Measurements from ENCODE around the gene PUS1. TPM values are rescaled to one million over a fixed set of nuclear protein-coding genes. Genes with fewer than 3 reads are reported as not detected.

PUS1 gene
- total and polyA plus RNA-seq, 9 of the 15 experiments (the other 6 are each of a cell fraction or from before 2014, with no cell fraction given), result 1.9 to 90.8 (median 30.0) TPM

DNA sequence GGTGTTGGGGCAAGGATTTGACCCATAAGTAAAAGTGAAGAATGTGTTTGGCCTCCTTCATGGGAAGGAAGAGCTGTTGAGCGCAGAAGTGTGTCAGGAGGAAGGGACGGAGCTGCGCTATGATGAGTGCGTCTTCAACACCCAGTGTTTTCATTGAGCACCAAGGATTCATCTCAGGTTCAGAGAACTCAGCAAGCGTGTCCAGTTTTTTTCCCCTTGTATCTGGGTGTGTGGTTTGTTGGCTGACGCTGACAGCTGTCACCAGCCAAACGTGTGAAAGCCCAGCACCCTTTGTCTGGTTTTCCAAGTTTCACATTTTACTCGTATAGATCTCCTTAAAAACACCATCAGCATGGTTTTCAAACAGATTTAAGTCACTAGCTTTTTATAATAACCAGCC lies 33.0 kb downstream of the PUS1 start:
- ChIA-PET POLR2A (interaction anchor here (0.9 to 2.3 kb wide), 2 partner anchors 12 kb away, joined by 3 to 9 read pairs; partner anchors contain the start of gene EP400), CTCF (ENCODE audit: low intra/inter-chr PET ratio) (interaction anchor here (0.5 kb wide), 1 partner anchor 125 kb away, joined by 6 read pairs; no protein-coding TSS in a partner anchor)
- WGBS (ENCODE audit: insufficient coverage, low coverage, missing lambda C conversion rate), result 92% methylated on average over 8 of the region's 8 CpGs
- H3K4me3 ChIP-seq, result no peak overlapping the region
- peaks cover 60% of the 10 kb centered on the region for H3K36me3 ChIP-seq (ENCODE audit: control insufficient read depth, insufficient read depth, low read length)
- no peak overlapping the region for H2AFZ ChIP-seq (ENCODE audit: low read depth, low read length)
- no peak for ATAC-seq
- H3K79me2 ChIP-seq (ENCODE audit: control insufficient read depth, insufficient read depth, low read length), result peaks cover 87% of the 10 kb centered on the region
- intact Hi-C loops (cut with micrococcal nuclease), result no loop called here
- H3K4me2 ChIP-seq (ENCODE audit: insufficient read depth, low read length), result no peak overlapping the region
- no peak for DNase-seq (ENCODE audit: extremely low read depth in 1 of 4, low spot score in 3 of 4)
- FAIRE-seq, result no peak
- peaks cover 14 to 20% of the 10 kb centered on the region in 2 experiments; a peak in 4 of 5 replicates for H3K4me1 ChIP-seq (replicated peaks in 1 of 2; ENCODE audit: control insufficient read depth in 2 of 2, insufficient read depth in 2 of 2, low read length in 2 of 2)
- no peak overlapping the region for H3K9ac ChIP-seq (ENCODE audit: insufficient read depth in 1 of 2, low read depth in 2 of 2, low read length in 2 of 2)
- H4K20me1 ChIP-seq (replicated peaks; ENCODE audit: control insufficient read depth, insufficient read depth, low read length), result peaks cover 50% of the 10 kb centered on the region
- TF ChIP-seq, protein P1, sequence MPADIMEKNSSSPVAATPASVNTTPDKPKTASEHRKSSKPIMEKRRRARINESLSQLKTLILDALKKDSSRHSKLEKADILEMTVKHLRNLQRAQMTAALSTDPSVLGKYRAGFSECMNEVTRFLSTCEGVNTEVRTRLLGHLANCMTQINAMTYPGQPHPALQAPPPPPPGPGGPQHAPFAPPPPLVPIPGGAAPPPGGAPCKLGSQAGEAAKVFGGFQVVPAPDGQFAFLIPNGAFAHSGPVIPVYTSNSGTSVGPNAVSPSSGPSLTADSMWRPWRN (IDR thresholded peaks at IDR 0.05; ENCODE audit: low read depth), result no peak
- TF ChIP-seq HNRNPH1 (optimal IDR thresholded peaks at IDR 0.05; ENCODE audit: low read depth, low read length) (no peak), HCFC1 (IDR thresholded peaks at IDR 0.05; ENCODE audit: low read depth, low read length) (no peak)
- no TSS peak for BruUV-seq (replicated peaks)
- in situ Hi-C loops (cut with MboI), result no loop called here
- H3K27me3 ChIP-seq (ENCODE audit: control insufficient read depth in 2 of 2, insufficient read depth in 2 of 2, low read length in 2 of 2), result no peaks in the 10 kb centered on the region
- no peaks in the 10 kb centered on the region for H3K9me3 ChIP-seq (replicated peaks; ENCODE audit: control insufficient read depth, insufficient read depth, low read depth, low read length)
- no peak overlapping the region for H3K27ac ChIP-seq (ENCODE audit: extremely low read depth, low read depth, low read length)
- H3K9me1 ChIP-seq (ENCODE audit: control insufficient read depth, insufficient read depth, low read length), result peaks cover 14% of the 10 kb centered on the region

DNA sequence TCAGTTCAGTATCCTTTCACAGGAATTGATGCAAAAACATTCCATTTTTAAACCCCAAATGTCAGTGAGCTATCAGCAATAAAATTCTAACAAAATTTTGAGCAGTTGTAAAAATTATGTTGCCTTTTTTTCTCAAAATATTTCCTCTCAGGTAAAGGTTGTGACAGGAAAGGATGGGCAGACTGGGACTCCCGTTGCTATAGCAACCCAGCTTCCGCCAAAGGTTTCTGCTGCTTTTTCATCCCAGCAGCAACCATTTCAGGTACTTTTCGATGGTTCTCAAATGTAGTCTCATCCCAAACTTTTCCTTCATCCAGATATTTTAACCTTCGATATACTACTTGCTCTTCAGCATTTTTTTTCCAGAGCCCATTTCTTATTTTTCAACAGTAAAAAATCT lies 34.3 kb downstream of the PUS1 start:
- ChIA-PET CTCF (ENCODE audit: low intra/inter-chr PET ratio) (no interaction called here), POLR2A (interaction anchor here (0.7 to 2.3 kb wide), 3 partner anchors 11 to 734 kb away, joined by 3 to 9 read pairs (median 4); no protein-coding TSS in a partner anchor)
- no peak overlapping the region for H3K27ac ChIP-seq (ENCODE audit: extremely low read depth, low read depth, low read length)
- ATAC-seq (no peak), DNase-seq (ENCODE audit: extremely low read depth in 1 of 4, low spot score in 3 of 4) (peak in 2 of 4 experiments; percentile 51 to 53), FAIRE-seq (no peak)
- intact Hi-C loops (cut with micrococcal nuclease), result no loop called here
- H3K36me3 ChIP-seq (ENCODE audit: control insufficient read depth, insufficient read depth, low read length), result peaks cover 60% of the 10 kb centered on the region
- H3K9ac ChIP-seq (ENCODE audit: insufficient read depth in 1 of 2, low read depth in 2 of 2, low read length in 2 of 2), result no peak overlapping the region
- peaks cover 9 to 17% of the 10 kb centered on the region in 2 experiments; a peak in 4 of 5 replicates for H3K4me1 ChIP-seq (replicated peaks in 1 of 2; ENCODE audit: control insufficient read depth in 2 of 2, insufficient read depth in 2 of 2, low read length in 2 of 2)
- in situ Hi-C loops (cut with MboI), result no loop called here
- no peak overlapping the region for H3K4me2 ChIP-seq (ENCODE audit: insufficient read depth, low read length)
- no peak overlapping the region for H2AFZ ChIP-seq (ENCODE audit: low read depth, low read length)
- peaks cover 83% of the 10 kb centered on the region for H3K79me2 ChIP-seq (ENCODE audit: control insufficient read depth, insufficient read depth, low read length)
- no peak overlapping the region for H3K4me3 ChIP-seq
- H4K20me1 ChIP-seq (replicated peaks; ENCODE audit: control insufficient read depth, insufficient read depth, low read length), result peaks cover 40% of the 10 kb centered on the region
- no peaks in the 10 kb centered on the region for H3K27me3 ChIP-seq (ENCODE audit: control insufficient read depth in 2 of 2, insufficient read depth in 2 of 2, low read length in 2 of 2)
- H3K9me3 ChIP-seq (replicated peaks; ENCODE audit: control insufficient read depth, insufficient read depth, low read depth, low read length), result no peaks in the 10 kb centered on the region
- peaks cover 14% of the 10 kb centered on the region for H3K9me1 ChIP-seq (ENCODE audit: control insufficient read depth, insufficient read depth, low read length)
- BruUV-seq (replicated peaks), result TSS peak; percentile 10
- 81% methylated on average over 4 of the region's 4 CpGs for whole genome bisulfite sequencing (ENCODE audit: insufficient coverage, low coverage, missing lambda C conversion rate)
- TF ChIP-seq, protein P2, sequence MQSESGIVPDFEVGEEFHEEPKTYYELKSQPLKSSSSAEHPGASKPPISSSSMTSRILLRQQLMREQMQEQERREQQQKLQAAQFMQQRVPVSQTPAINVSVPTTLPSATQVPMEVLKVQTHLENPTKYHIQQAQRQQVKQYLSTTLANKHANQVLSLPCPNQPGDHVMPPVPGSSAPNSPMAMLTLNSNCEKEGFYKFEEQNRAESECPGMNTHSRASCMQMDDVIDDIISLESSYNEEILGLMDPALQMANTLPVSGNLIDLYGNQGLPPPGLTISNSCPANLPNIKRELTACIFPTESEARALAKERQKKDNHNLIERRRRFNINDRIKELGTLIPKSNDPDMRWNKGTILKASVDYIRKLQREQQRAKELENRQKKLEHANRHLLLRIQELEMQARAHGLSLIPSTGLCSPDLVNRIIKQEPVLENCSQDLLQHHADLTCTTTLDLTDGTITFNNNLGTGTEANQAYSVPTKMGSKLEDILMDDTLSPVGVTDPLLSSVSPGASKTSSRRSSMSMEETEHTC (IDR thresholded peaks at IDR 0.05), result no peak
- TF ChIP-seq, protein P3, sequence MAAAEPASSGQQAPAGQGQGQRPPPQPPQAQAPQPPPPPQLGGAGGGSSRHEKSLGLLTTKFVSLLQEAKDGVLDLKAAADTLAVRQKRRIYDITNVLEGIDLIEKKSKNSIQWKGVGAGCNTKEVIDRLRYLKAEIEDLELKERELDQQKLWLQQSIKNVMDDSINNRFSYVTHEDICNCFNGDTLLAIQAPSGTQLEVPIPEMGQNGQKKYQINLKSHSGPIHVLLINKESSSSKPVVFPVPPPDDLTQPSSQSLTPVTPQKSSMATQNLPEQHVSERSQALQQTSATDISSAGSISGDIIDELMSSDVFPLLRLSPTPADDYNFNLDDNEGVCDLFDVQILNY (CRISPR knock-in tag; IDR thresholded peaks at IDR 0.05), result no peak
- TF ChIP-seq RFX1 (IDR thresholded peaks at IDR 0.05), result peak; percentile 85
- TF ChIP-seq, protein P4, sequence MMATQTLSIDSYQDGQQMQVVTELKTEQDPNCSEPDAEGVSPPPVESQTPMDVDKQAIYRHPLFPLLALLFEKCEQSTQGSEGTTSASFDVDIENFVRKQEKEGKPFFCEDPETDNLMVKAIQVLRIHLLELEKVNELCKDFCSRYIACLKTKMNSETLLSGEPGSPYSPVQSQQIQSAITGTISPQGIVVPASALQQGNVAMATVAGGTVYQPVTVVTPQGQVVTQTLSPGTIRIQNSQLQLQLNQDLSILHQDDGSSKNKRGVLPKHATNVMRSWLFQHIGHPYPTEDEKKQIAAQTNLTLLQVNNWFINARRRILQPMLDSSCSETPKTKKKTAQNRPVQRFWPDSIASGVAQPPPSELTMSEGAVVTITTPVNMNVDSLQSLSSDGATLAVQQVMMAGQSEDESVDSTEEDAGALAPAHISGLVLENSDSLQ (IDR thresholded peaks at IDR 0.05), result peak; percentile 20; the same call in 1 of the 2 replicates
- TF ChIP-seq TAF9B (IDR thresholded peaks at IDR 0.05; ENCODE audit: partially characterized antibody), result no peak
- no peak for TF ChIP-seq ESRRB (CRISPR knock-in tag; IDR thresholded peaks at IDR 0.05; ENCODE audit: borderline replicate concordance)
- TF ChIP-seq MEIS2 (IDR thresholded peaks at IDR 0.05; ENCODE audit: partially characterized antibody), result peak; percentile 32
- no peak for TF ChIP-seq RBM39 (optimal IDR thresholded peaks at IDR 0.05; ENCODE audit: low read depth, low read length)
- TF ChIP-seq, protein P5, sequence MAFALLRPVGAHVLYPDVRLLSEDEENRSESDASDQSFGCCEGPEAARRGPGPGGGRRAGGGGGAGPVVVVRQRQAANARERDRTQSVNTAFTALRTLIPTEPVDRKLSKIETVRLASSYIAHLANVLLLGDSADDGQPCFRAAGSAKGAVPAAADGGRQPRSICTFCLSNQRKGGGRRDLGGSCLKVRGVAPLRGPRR (CRISPR knock-in tag; IDR thresholded peaks at IDR 0.05), result no peak
